HepG2 (cell line): ENCODE measurements around the gene KCNH1. TPM values are rescaled to one million over a fixed set of nuclear protein-coding genes. Genes with fewer than 3 reads are reported as not detected.

ENCODE experiments used
- ATAC-seq: fragments of 200-7000 bp; cut with Tn5 transposase; 3 replicates; pipeline ENCODE4 v1.9.1; 2020; ENCODE audit warnings: mild to moderate bottlenecking, moderate library complexity
- BruUV-seq: library from RNA; stranded (reverse); fragments of 400-500 nt; replicated peaks from 2 replicates; lab custom pipeline; 2021; lab: Mats Ljungman, UMichigan
- CTCF ChIA-PET: fragments of 300-600 bp; formaldehyde crosslinking; extraction: SDS; loops from one replicate; lab custom pipeline; 2021; ENCODE audit warnings: low total read pairs, inconsistent platforms, low intra/inter-chr PET ratio; lab: Yijun Ruan, JAX
- POLR2A ChIA-PET: fragments of 350-600 bp; sonication (Branson Sonifier 250); formaldehyde crosslinking; loops from one replicate; lab custom pipeline; 2020; ENCODE audit warnings: antibody characterized with exemption, inconsistent platforms; lab: Yijun Ruan, JAX
- DNase-seq: peaks from one replicate; pipeline ENCODE4 v3.0.0-alpha.2; 2015; ENCODE audit warnings: low spot score
- FAIRE-seq: peaks from 3 replicates; lab custom pipeline; 2011; peaks lifted over from hg19 to GRCh38; lab: Jason Lieb, UNC
- H2AFZ ChIP-seq: one replicate; pipeline ENCODE4 v1.6.1; 2011; ENCODE audit warnings: low read length, inconsistent platforms
- H3K27ac ChIP-seq: fragments of 300-600 bp; 3 replicates; pipeline ENCODE4 v1.8.0; 2011; ENCODE audit warnings: mixed run types, mild to moderate bottlenecking, mixed read lengths, low read length, inconsistent platforms; ENCODE audit not compliant: insufficient read depth; ENCODE audit errors: extremely low read length
- H3K27me3 ChIP-seq, 2 experiments: fragments of 200-600 bp in 1 of 2; 2 replicates in 1 of 2; 3 replicates in 1 of 2; pipeline versions ENCODE4 v1.6.0 to v1.8.0; 2011; ENCODE audit warnings: low read length in 2 of 2, mild to moderate bottlenecking in 2 of 2, moderate library complexity in 2 of 2, inconsistent platforms in 1 of 2; ENCODE audit not compliant: insufficient read depth in 2 of 2, control insufficient read depth in 1 of 2
- H3K36me3 ChIP-seq, 2 experiments: fragments of 200-600 bp in 1 of 2; replicated peaks in 1 of 2; 2 replicates in 1 of 2; 3 replicates in 1 of 2; pipeline versions ENCODE4 v1.5.1 to v1.8.0; 2011; ENCODE audit warnings: low read length in 2 of 2, inconsistent platforms in 1 of 2; ENCODE audit not compliant: insufficient read depth in 2 of 2, control insufficient read depth in 1 of 2
- H3K4me1 ChIP-seq: 2 replicates; pipeline ENCODE4 v1.5.1; 2012; ENCODE audit warnings: low read length, inconsistent platforms; ENCODE audit not compliant: insufficient read depth
- H3K4me2 ChIP-seq: 2 replicates; pipeline ENCODE4 v1.6.0; 2011; ENCODE audit warnings: low read depth, low read length, inconsistent platforms
- H3K4me3 ChIP-seq, 3 experiments: fragments of 200-600 bp in 1 of 3; sonication (generic), shearing (Covaris generic) in 1 of 3; replicated peaks in 1 of 3; 2 replicates each; pipeline ENCODE4 v1.5.1; 2011 to 2016; ENCODE audit warnings: low read length in 3 of 3, inconsistent platforms in 2 of 3, low read depth in 2 of 3, mild to moderate bottlenecking in 2 of 3, control low read depth in 1 of 3, mixed read lengths in 1 of 3; ENCODE audit not compliant: insufficient read depth in 1 of 3
- H3K79me2 ChIP-seq: one replicate; pipeline ENCODE4 v1.6.1; 2011; ENCODE audit warnings: low read length, inconsistent platforms; ENCODE audit not compliant: insufficient read depth
- H3K9ac ChIP-seq: 2 replicates; pipeline ENCODE4 v1.6.0; 2011; ENCODE audit warnings: mild to moderate bottlenecking, low read depth, low read length, inconsistent platforms; ENCODE audit not compliant: insufficient read depth
- H3K9me3 ChIP-seq: 2 replicates; pipeline ENCODE4 v1.5.1; 2012; ENCODE audit warnings: mild to moderate bottlenecking, low read length
- H4K20me1 ChIP-seq: 2 replicates; pipeline ENCODE4 v1.6.0; 2011; ENCODE audit warnings: inconsistent platforms, mild to moderate bottlenecking, low read length, moderate library complexity; ENCODE audit not compliant: insufficient read depth
- BRCA1 ChIP-seq: sonication (generic); formaldehyde crosslinking; IDR thresholded peaks from 2 replicates; pipeline ENCODE4 v1.4.0; 2020; ENCODE audit warnings: missing genetic modification reagents
- ELF1 ChIP-seq: sonication (generic); formaldehyde crosslinking; IDR thresholded peaks from 2 replicates; pipeline ENCODE4 v1.4.0; 2020; ENCODE audit warnings: missing genetic modification reagents
- KMT2A ChIP-seq: sonication (generic); formaldehyde crosslinking; IDR thresholded peaks from 2 replicates; pipeline ENCODE4 v1.4.0; 2020; ENCODE audit warnings: missing genetic modification reagents
- KMT2B ChIP-seq: IDR thresholded peaks from 2 replicates; pipeline ENCODE4 v1.6.1; 2016; ENCODE audit warnings: missing genetic modification reagents, missing compliant biosample characterization
- MEIS1 ChIP-seq: sonication (generic); formaldehyde crosslinking; IDR thresholded peaks from 2 replicates; pipeline ENCODE4 v1.9.0; 2021; ENCODE audit warnings: mild to moderate bottlenecking, missing genetic modification reagents, moderate library complexity, borderline replicate concordance
- MLLT10 ChIP-seq: sonication (generic); formaldehyde crosslinking; IDR thresholded peaks from 2 replicates; pipeline ENCODE4 v1.4.0; 2020; ENCODE audit warnings: missing genetic modification reagents
- TBP ChIP-seq: sonication (generic); formaldehyde crosslinking; IDR thresholded peaks from 2 replicates; pipeline ENCODE4 v1.5.0; 2020; ENCODE audit warnings: missing genetic modification reagents
- XRCC5 ChIP-seq: fragments of 200-400 bp; formaldehyde crosslinking; optimal IDR thresholded peaks from 2 replicates; pipeline ENCODE3; 2017; ENCODE audit warnings: mild to moderate bottlenecking, low read length
- ZBTB1 ChIP-seq: sonication (generic); formaldehyde crosslinking; IDR thresholded peaks from 2 replicates; pipeline ENCODE4 v1.4.0; 2020; ENCODE audit warnings: missing genetic modification reagents, borderline replicate concordance
- ZFP36L1 ChIP-seq: sonication (generic); formaldehyde crosslinking; IDR thresholded peaks from 2 replicates; pipeline ENCODE4 v1.8.0; 2022; ENCODE audit warnings: mild to moderate bottlenecking, missing genetic modification reagents, moderate library complexity
- WGBS: methylation state at CpG from one replicate; pipeline ENCODE4 v1.1.6; 2017; ENCODE audit warnings: low lambda C conversion rate; 5-methylcytosine and 5-hydroxymethylcytosine counted together
- in situ Hi-C: cut with HindIII; loops from 2 replicates; pipeline ENCODE4 v1.10.0; 2017; ENCODE audit warnings: low pct_unique_long_range_greater_than_20kb; ENCODE audit not compliant: extremely low pct_ligation_motif_present
- intact Hi-C: fragments of 100-400 bp; cut with micrococcal nuclease; formaldehyde crosslinking; loops from one replicate; pipeline ENCODE4 v1.10.0; 2022; ENCODE audit not compliant: unreplicated experiment
- polyA plus RNA-seq, 8 experiments: library from polyadenylated mRNA; depleted of rRNA in 3 of 8; stranded (reverse) in 7 of 8; unstranded in 1 of 8; fragments of >200 nt; fragmentation: Illumina TruSeq in 4 of 8; extraction: Trizol in 4 of 8; gene quantifications; 2 replicates each; pipeline versions ENCODE4 v1.2.1 to v1.2.3, GENCODE V29; 2011 to 2016; ENCODE audit warnings: low read depth in 4 of 8, missing spikeins in 1 of 8, mixed read lengths in 1 of 8; ENCODE audit not compliant: insufficient read depth in 1 of 8
- total RNA-seq, 5 experiments: library from RNA; depleted of rRNA; stranded (reverse); fragments of >200 nt; fragmentation: Illumina TruSeq; extraction: Trizol; gene quantifications; 2 replicates each; pipeline ENCODE4 v1.2.3, GENCODE V29; 2016; ENCODE audit warnings: low read depth in 1 of 5
- TF ChIP-seq, protein P1 (sequence below): sonication (generic); formaldehyde crosslinking; IDR thresholded peaks from 2 replicates; pipeline ENCODE4 v1.5.0; 2020; ENCODE audit warnings: mild to moderate bottlenecking, low read depth, missing genetic modification reagents, borderline replicate concordance

KCNH1 gene
- total and polyA plus RNA-seq, 2 of the 13 experiments (the other 11 are each of a cell fraction or from before 2014, with no cell fraction given) = not detected

DNA sequence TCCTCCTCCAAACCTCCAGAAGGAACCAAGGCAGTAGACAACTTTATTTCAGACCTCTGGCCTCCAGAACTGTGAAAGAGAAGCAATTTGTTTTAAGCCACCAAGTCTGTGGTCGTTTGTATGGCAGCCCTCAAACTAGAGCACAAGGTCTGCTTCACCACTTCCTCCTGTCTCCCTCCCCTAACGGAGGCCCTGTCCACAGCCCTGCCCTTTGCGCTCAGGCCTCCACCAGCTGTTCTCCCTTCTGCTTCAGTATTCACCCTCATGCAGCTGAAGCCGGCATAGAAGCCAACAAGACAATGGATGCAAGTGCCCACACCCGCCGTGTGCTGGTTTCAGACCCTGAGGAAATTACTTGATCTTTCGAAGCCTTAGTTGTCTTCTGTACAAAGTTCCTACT lies 441.2 kb downstream of the KCNH1 start (continued):
- no peak for TF ChIP-seq XRCC5

DNA sequence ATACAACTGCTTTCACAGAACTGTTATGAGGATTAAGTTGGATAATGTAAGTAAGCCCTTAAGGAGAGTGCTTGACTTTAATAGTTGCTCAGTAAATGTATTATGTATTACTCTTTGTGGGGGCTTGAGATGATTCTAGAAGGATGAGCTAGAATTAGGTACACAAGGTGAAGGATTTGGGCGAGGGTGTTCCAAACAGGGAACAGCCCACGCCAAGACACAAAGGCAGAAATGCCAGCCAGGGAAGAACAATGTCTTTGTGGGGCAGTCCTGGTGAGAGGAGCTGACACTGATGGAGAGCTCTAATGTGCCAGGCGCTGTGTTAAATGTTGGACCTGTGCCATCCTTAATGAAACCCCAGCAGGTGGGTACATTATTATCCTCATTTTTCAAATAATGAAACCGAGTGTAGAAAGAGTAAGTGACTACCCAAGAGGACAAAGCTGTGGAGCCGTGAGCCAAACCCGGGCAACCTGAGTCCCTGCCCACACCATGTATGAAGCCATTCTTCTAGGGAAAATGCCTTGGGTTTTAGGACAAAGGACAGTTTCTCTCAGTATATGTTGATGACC lies 442.8 kb downstream of the KCNH1 start:
- Histone ChIP-seq H3K36me3 (no peaks in the 10 kb centered on the region), H3K4me2 (no peak overlapping the region), H3K9me3 (no peaks in the 10 kb centered on the region), H3K4me3 (no peak overlapping the region), H3K79me2 (no peaks in the 10 kb centered on the region), H3K27me3 (no peaks in the 10 kb centered on the region), H3K4me1 (no peaks in the 10 kb centered on the region), H3K9ac (no peak overlapping the region), H2AFZ (no peak overlapping the region), H4K20me1 (no peaks in the 10 kb centered on the region), H3K27ac (no peak overlapping the region)
- DNase-seq (no peak), ATAC-seq (no peak), FAIRE-seq (no peak)
- TF ChIP-seq ZBTB1 (CRISPR knock-in tag) (no peak), MLLT10 (CRISPR knock-in tag) (no peak), ELF1 (CRISPR knock-in tag) (no peak), KMT2B (CRISPR knock-in tag) (no peak), KMT2A (CRISPR knock-in tag) (no peak), TBP (CRISPR knock-in tag) (no peak), ZFP36L1 (CRISPR knock-in tag) (no peak), MEIS1 (CRISPR knock-in tag) (no peak), BRCA1 (CRISPR knock-in tag) (no peak)
- TF ChIP-seq, protein P1, sequence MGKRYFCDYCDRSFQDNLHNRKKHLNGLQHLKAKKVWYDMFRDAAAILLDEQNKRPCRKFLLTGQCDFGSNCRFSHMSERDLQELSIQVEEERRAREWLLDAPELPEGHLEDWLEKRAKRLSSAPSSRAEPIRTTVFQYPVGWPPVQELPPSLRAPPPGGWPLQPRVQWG (CRISPR knock-in tag) = no peak
- POLR2A ChIA-PET = no interaction called here
- no TSS peak for BruUV-seq
- intact Hi-C loops (no loop called here), in situ Hi-C loops (no loop called here)
- 17% methylated on average over 6 of the region's 6 CpGs for WGBS
- CTCF ChIA-PET = no interaction called here
